Activated naive CD4-positive, alpha-beta T cell treated with anti-CD3 and anti-CD28 coated beads, Interleukin-2, amount 10 ng/mL, durations not matched to agents 7 days and 5 days (primary cell): ENCODE measurements around the gene GLT8D1.

Source experiments
- CTCF ChIA-PET: fragments of 350-600 bp; sonication (Branson Sonifier 250); formaldehyde crosslinking; loops from one replicate; lab custom pipeline; 2021; ENCODE audit warnings: antibody characterized with exemption; lab: Charles Lee
- DNase-seq: peaks from one replicate; pipeline ENCODE4 v3.0.0-alpha.2; 2020
- H3K27ac Mint-ChIP-seq: one replicate; pipeline ENCODE4 v1.8.0; 2021; ENCODE audit warnings: mild to moderate bottlenecking, moderate library complexity, mixed read lengths
- H3K27me3 Mint-ChIP-seq: one replicate; pipeline ENCODE4 v1.8.0; 2021; ENCODE audit warnings: mild to moderate bottlenecking, mixed read lengths
- H3K36me3 Mint-ChIP-seq: one replicate; pipeline ENCODE4 v1.8.0; 2021; ENCODE audit warnings: mixed read lengths
- H3K4me1 Mint-ChIP-seq: one replicate; pipeline ENCODE4 v1.8.0; 2021; ENCODE audit warnings: mixed read lengths
- H3K4me3 Mint-ChIP-seq: one replicate; pipeline ENCODE4 v1.8.0; 2021; ENCODE audit warnings: mild to moderate bottlenecking, moderate library complexity, mixed read lengths
- H3K9me3 Mint-ChIP-seq: one replicate; pipeline ENCODE4 v1.8.0; 2021; ENCODE audit warnings: mixed read lengths

Gene GLT8D1

GRCh38 chr3:52722491-52722890, 16.9 kb upstream of the GLT8D1 start:
- peaks cover 35% of the 10 kb centered on the region for H3K4me1 Mint-ChIP-seq
- H3K4me3 Mint-ChIP-seq: no peak overlapping the region
- H3K27me3 Mint-ChIP-seq: no peaks in the 10 kb centered on the region
- no peak for DNase-seq
- CTCF ChIA-PET: no interaction called here
- peaks cover 10% of the 10 kb centered on the region for H3K9me3 Mint-ChIP-seq
- H3K27ac Mint-ChIP-seq: peak overlapping the region; percentile 92
- peaks cover 22% of the 10 kb centered on the region for H3K36me3 Mint-ChIP-seq

- DNase-seq: no peak
- Mint-ChIP-seq H3K4me3 (no peak overlapping the region), H3K27me3 (no peaks in the 10 kb centered on the region), H3K27ac (peak overlapping the region; percentile 92), H3K36me3 (peaks cover 21% of the 10 kb centered on the region), H3K4me1 (peaks cover 35% of the 10 kb centered on the region), H3K9me3 (peaks cover 10% of the 10 kb centered on the region)
- CTCF ChIA-PET: interaction anchor here (0.6 kb wide), 1 partner anchor 33 kb away, joined by 3 read pairs; no protein-coding TSS in a partner anchor
These were observed 16.1 kb upstream of the GLT8D1 start for GRCh38 chr3:52721730-52722008.

GRCh38 chr3:52721002-52721729, 15.6 kb upstream of the GLT8D1 start:
- H3K9me3 Mint-ChIP-seq: peaks cover 10% of the 10 kb centered on the region
- H3K27ac Mint-ChIP-seq: peak overlapping the region; percentile 92
- CTCF ChIA-PET: interaction anchor here (0.6 to 0.7 kb wide), 2 partner anchors 33 to 66 kb away, joined by 3 read pairs; no protein-coding TSS in a partner anchor
- DNase-seq: peak; percentile 62
- no peaks in the 10 kb centered on the region for H3K27me3 Mint-ChIP-seq
- H3K36me3 Mint-ChIP-seq: peaks cover 21% of the 10 kb centered on the region
- H3K4me1 Mint-ChIP-seq: peaks cover 35% of the 10 kb centered on the region
- no peak overlapping the region for H3K4me3 Mint-ChIP-seq

- H3K4me3 Mint-ChIP-seq: no peak overlapping the region
- H3K36me3 Mint-ChIP-seq: peaks cover 18% of the 10 kb centered on the region
- H3K27ac Mint-ChIP-seq: peak overlapping the region; percentile 84
- H3K27me3 Mint-ChIP-seq: no peaks in the 10 kb centered on the region
- no peak for DNase-seq
- H3K4me1 Mint-ChIP-seq: peaks cover 35% of the 10 kb centered on the region
- H3K9me3 Mint-ChIP-seq: peaks cover 10% of the 10 kb centered on the region
- CTCF ChIA-PET: interaction anchor here (1.1 kb wide), 1 partner anchor 13 kb away, joined by 4 read pairs; no protein-coding TSS in a partner anchor
These were observed 14.0 kb upstream of the GLT8D1 start for GRCh38 chr3:52719618-52720017.

- Mint-ChIP-seq H3K4me1 (peaks cover 13% of the 10 kb centered on the region), H3K27ac (peak overlapping the region; percentile 19), H3K27me3 (no peaks in the 10 kb centered on the region), H3K36me3 (peaks cover 24% of the 10 kb centered on the region), H3K4me3 (no peak overlapping the region), H3K9me3 (peaks cover 9% of the 10 kb centered on the region)
- no peak for DNase-seq
- CTCF ChIA-PET: no interaction called here
These were observed 10.2 kb upstream of the GLT8D1 start for GRCh38 chr3:52715714-52716305.

- H3K4me3 Mint-ChIP-seq: no peak overlapping the region
- H3K27ac Mint-ChIP-seq: no peak overlapping the region
- H3K9me3 Mint-ChIP-seq: peaks cover 3% of the 10 kb centered on the region
- DNase-seq: no peak
- peaks cover 19% of the 10 kb centered on the region for H3K36me3 Mint-ChIP-seq
- peaks cover under 1% of the 10 kb centered on the region for H3K4me1 Mint-ChIP-seq
- H3K27me3 Mint-ChIP-seq: no peaks in the 10 kb centered on the region
- CTCF ChIA-PET: no interaction called here
These were observed 9.0 kb upstream of the GLT8D1 start for GRCh38 chr3:52714335-52715302.

GRCh38 chr3:52712291-52713212, 7.0 kb upstream of the GLT8D1 start:
- no peak overlapping the region for H3K27ac Mint-ChIP-seq
- H3K4me1 Mint-ChIP-seq: peaks cover 10% of the 10 kb centered on the region
- peaks cover 16% of the 10 kb centered on the region for H3K36me3 Mint-ChIP-seq
- no peaks in the 10 kb centered on the region for H3K27me3 Mint-ChIP-seq
- no peak for DNase-seq
- CTCF ChIA-PET: no interaction called here
- H3K9me3 Mint-ChIP-seq: no peaks in the 10 kb centered on the region
- H3K4me3 Mint-ChIP-seq: no peak overlapping the region

- Mint-ChIP-seq H3K4me3 (no peak overlapping the region), H3K4me1 (peaks cover 18% of the 10 kb centered on the region), H3K9me3 (no peaks in the 10 kb centered on the region), H3K36me3 (peaks cover 16% of the 10 kb centered on the region), H3K27ac (no peak overlapping the region), H3K27me3 (no peaks in the 10 kb centered on the region)
- CTCF ChIA-PET: no interaction called here
- DNase-seq: no peak
These were observed 4.9 kb upstream of the GLT8D1 start for GRCh38 chr3:52710512-52710911.

GRCh38 chr3:52707585-52707984, 2.0 kb upstream of the GLT8D1 start:
- H3K9me3 Mint-ChIP-seq: no peaks in the 10 kb centered on the region
- peaks cover 34% of the 10 kb centered on the region for H3K4me1 Mint-ChIP-seq
- peak overlapping the region; percentile 29 for H3K27ac Mint-ChIP-seq
- H3K4me3 Mint-ChIP-seq: peak overlapping the region; percentile 59
- CTCF ChIA-PET: interaction anchor here (0.6 kb wide), 1 partner anchor 17 kb away, joined by 4 read pairs; no protein-coding TSS in a partner anchor
- H3K27me3 Mint-ChIP-seq: no peaks in the 10 kb centered on the region
- H3K36me3 Mint-ChIP-seq: peaks cover 11% of the 10 kb centered on the region
- no peak for DNase-seq

- Mint-ChIP-seq H3K27ac (peak overlapping the region; percentile 90), H3K4me1 (peaks cover 34% of the 10 kb centered on the region), H3K4me3 (peak overlapping the region; percentile 95), H3K27me3 (no peaks in the 10 kb centered on the region), H3K36me3 (peaks cover 6% of the 10 kb centered on the region), H3K9me3 (no peaks in the 10 kb centered on the region)
- no peak for DNase-seq
- CTCF ChIA-PET: no interaction called here
These were observed 228 bp downstream of the GLT8D1 start for GRCh38 chr3:52705438-52705687.

- no peaks in the 10 kb centered on the region for H3K27me3 Mint-ChIP-seq
- CTCF ChIA-PET: no interaction called here
These were observed 767 bp downstream of the GLT8D1 start for GRCh38 chr3:52704611-52705437.

GRCh38 chr3:52703341-52703740, 2.2 kb downstream of the GLT8D1 start:
- Mint-ChIP-seq H3K27me3 (no peaks in the 10 kb centered on the region), H3K36me3 (peaks cover 5% of the 10 kb centered on the region), H3K4me3 (no peak overlapping the region), H3K4me1 (peaks cover 31% of the 10 kb centered on the region), H3K27ac (peak overlapping the region; percentile 8), H3K9me3 (no peaks in the 10 kb centered on the region)
- DNase-seq: no peak
- CTCF ChIA-PET: no interaction called here

More at GRCh38 chr3:52704611-52705437, 767 bp downstream of the GLT8D1 start:
- Mint-ChIP-seq H3K9me3 (no peaks in the 10 kb centered on the region), H3K4me3 (peak overlapping the region; percentile 95), H3K4me1 (peaks cover 34% of the 10 kb centered on the region), H3K36me3 (peaks cover 6% of the 10 kb centered on the region), H3K27ac (peak overlapping the region; percentile 90)
- DNase-seq: no peak

- peaks cover 49% of the 10 kb centered on the region for H3K36me3 Mint-ChIP-seq
- no peak overlapping the region for H3K4me3 Mint-ChIP-seq
- no peak overlapping the region for H3K27ac Mint-ChIP-seq
- DNase-seq: no peak
- CTCF ChIA-PET: no interaction called here
- no peaks in the 10 kb centered on the region for H3K9me3 Mint-ChIP-seq
- no peaks in the 10 kb centered on the region for H3K27me3 Mint-ChIP-seq
- peaks cover 2% of the 10 kb centered on the region for H3K4me1 Mint-ChIP-seq
These were observed 8.0 kb downstream of the GLT8D1 start for GRCh38 chr3:52697632-52697965.
